CD4-positive, alpha-beta T cell treated with Interleukin-12 subunit alpha and Interleukin-12 subunit beta, for 1 hour (primary cell): ENCODE measurements around the gene SV2C.
"Not testable (repeated sequence)": the region's sequence is repeated elsewhere in the genome, so short reads cannot be mapped to it uniquely, and the experiment has no call there.

Source experiments
- DNase-seq: peaks from one replicate; pipeline ENCODE4 v3.0.0-alpha.2; 2020

The SV2C gene

GRCh38 chr5:76082772-76083554 is at the start of gene SV2C:
SV2C (plus strand) TSS chr5:76083383; CDS start chr5:76131751, 48,368 bp downstream.
- DNase-seq, result no peak

DNA sequence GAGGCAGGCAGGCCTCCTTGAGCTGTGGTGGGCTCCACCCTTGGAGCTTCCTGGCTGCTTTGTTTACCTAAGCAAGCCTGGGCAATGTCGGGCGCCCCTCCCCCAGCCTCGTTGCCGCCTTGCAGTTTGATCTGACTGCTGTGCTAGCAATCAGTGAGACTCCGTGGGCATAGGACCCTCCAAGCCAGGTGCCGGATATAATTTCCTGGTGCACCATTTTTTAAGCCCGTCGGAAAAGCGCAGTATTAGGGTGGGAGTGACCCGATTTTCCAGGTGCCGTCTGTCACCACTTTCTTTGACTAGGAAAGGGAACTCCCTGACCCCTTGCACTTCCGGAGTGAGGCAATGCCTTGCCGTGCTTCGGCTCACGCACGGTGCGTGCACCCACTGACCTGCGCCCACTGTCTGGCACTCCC is 45.4 kb upstream of the SV2C start:
- DNase-seq, result peak; percentile 12

GRCh38 chr5:76038212-76038611 is 45.0 kb upstream of the SV2C start:
- DNase-seq, result no peak

DNA sequence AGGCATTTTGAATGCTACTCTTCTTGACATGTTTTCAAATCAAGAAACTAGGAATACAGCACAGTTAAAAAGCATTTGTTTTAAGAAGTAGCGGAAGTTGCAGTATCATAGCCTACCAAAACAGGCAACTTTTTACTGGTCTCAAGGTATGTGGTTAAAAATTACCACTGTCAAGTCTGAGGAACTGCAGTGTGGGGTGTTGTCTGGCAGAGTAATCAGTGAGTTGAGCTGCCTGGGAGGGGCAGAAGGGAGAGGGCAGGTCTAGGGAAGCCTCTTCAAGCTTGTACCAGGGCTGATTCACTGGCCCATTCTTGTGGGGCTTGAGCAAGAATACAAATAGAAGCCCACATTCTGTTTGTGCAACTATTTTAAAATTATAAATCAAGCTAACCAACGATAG is 42.4 kb upstream of the SV2C start:
- no peak for DNase-seq

DNA sequence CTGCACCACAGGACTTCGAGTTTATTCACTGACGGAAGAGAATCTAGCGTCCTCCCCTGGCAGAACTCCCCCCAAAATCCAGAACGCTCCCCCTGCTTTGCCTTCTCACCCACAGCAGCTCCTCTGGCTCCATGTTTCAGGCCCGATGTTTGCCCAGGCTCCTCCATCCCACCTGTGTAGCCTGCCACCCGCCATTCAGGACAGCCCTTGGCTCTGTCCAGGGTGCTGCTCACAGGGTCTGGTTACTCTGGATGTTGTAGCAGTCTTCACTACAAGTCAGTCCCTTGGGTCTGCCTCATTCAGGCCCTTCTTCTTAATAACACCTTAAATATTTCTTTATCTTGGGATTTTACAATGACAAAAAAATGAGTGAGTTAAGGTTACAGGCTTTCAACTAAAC is 41.3 kb upstream of the SV2C start:
- DNase-seq, result no peak

DNA sequence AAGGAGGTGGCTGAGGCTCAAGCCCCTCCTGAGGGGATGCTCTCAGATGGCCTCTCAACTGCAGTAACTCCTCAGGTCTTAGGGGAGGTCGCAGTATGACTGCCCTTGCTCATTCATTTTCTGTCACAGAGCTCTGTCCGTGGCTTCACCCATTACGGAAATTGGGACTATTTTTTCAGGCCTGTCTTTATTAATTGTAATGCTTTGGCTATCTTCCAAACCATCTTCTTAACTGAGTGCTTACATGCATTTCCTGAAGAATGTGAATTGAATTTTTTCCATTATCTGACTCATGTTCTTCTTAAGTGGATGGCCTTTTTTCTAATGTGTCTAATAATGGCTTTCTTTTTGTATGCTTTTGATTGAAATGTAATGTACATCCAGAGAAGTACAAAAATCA is 36.4 kb upstream of the SV2C start:
- DNase-seq, result no peak

- DNase-seq, result no peak
Measured at GRCh38 chr5:76050134-76050533, 33.0 kb upstream of the SV2C start.

DNA sequence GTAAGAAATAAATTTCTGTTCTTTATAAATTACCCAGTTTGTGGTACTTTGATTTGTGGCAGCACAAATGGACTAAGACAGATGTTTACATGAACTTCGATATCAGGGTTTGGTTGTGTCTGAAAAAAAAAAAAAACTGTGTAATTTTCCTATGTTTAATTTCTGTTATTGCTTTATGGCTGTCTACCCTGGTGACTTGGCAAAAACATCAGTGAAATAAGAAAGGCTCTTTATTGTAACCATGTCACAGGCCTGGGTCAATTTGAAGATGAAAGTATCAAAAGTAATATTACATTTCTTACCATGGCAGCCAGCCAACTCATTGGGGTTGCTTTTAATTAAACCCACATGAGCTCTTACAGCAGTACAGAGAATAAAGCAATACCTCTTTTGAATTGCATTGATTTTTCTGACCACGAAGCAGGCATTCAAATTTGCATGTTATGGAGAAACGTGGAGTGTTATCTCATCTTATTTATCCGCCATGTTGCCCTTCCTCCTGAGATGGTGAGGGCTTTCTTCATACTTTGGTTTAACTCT is 20.6 kb upstream of the SV2C start:
- DNase-seq, result no peak

GRCh38 chr5:76065258-76065657 is 17.9 kb upstream of the SV2C start:
- DNase-seq, result no peak

DNA sequence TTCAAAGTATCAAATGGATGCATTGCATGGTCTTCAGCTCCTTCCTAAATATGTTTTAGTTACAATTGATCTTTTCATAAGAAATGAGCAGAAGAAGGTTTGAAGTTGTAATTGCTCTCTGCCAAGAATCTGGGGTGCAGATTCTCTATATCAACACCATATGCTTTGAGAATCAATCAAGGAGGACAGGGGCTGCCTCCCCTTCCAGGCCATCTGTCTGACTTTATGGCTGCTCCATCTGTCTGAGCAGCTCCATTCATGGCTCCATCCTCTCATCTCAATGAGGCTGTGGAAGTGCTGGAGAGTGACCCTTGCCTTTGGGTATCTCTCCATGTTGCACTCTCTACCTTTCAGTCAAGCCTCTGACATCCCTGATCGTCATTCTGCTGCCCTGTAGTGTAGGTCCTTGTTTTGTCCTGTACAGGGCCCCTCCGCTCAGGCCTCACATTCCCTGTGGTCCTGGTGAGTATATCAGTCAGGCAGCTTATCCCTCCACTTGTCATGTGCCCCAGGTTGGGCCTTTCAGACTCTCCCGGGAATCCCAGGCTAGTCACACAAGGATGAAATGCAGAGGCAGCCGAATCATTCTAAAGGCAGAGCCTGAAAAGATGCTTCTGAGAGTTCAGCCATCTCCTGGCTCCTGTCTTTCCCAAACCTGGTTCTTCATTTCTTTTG is 14.0 kb upstream of the SV2C start:
- no peak for DNase-seq

- DNase-seq, result peak; percentile 26
Measured at GRCh38 chr5:76074487-76075065, 8.6 kb upstream of the SV2C start.

DNA sequence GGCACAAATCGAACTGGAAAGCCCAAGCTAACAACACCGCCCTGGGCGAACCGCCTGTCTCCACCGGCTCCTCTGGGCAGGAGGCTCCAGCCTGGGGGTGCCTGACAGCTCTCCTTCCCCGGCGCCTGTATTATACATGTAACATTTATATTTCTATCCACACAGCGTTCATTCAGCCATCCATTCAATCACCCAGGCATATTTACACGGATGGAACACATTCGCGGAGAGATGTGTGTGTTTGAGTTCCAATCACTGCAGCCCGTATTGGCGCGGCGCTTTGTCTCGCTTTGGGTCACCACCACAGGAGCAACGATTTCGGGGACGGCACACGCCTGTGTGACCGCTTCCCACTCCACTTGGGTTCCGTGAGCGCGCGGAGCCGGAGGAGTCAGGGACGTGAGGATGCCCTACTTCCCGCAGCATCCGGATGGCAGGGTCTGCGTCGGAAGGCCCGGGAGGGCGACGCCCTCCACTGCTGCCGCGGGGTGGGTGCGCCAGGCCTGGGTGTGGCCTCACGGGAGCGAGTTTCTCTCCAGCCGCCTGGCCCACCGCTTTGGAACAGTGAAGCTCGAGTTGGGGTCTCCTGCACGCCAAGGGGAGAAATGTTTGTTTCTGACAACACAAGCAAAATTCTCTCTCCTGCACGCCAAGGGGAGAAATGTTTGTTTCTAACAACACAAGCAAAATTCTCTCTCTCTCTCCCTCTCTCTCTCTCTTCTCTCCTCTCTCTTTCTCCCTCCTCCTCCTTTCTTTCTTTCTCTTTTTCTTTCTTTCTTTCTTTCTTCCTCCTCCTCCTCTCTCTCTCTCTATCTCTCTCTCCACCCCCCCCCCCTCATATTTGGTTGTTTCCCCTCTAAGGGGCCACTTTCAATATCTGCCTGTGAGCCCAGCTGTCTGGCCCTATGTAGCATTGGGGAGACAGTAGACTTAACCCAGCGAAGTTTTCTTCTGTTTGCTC is 1.1 kb upstream of the SV2C start:
- no peak for DNase-seq

DNA sequence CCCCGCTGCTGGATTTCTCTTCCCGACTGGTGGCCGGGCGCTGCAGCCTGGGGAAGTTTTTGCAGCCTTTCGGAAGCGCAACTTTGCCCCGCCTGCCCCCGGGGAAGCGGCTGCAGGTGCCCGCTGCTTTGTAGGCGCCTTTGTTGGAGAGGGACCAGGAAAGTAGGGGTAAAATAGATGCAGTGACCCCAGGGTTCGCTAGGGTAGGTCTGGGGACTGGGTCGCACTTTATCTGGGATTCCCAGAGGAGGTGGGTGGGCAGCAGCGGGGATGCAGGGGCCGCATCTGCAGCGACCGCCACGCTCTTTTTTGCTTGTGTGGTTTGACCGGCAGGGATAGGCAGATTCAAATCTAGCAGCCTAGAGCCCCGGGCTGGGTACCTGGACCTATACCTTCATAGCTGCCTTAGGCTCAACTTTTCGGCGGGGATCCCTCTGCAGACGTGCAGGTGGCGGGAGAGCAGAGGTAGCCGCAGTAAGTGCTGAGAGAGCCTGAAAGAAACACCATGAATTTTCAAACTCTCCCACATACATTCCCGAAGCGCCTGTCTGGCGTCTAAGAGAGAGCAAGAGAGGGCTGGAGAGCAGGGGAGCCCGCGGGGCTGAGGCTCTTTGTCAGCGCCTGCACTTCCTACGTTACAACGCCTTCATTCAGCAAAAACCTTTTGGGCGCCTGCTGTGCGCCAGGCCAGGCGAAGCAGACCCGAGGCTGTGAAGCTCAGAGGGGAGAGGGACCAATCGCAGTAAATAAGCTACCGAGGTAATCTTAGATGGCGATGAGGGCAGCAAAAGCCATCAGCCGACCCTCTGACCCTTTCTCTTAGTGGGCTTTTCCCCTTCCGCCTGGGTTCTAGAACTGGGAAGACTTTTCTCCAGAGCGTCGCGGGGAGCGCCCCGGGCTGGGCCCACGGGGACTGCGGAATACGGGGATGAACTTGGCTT is 642 bp downstream of the SV2C start:
- no peak for DNase-seq

GRCh38 chr5:76084496-76085242 is 1.5 kb downstream of the SV2C start:
- DNase-seq, result no peak

- no peak for DNase-seq
Measured at GRCh38 chr5:76085243-76085579, 2.0 kb downstream of the SV2C start.

GRCh38 chr5:76086095-76086494 is 2.9 kb downstream of the SV2C start:
- DNase-seq, result no peak

GRCh38 chr5:76089156-76089555 is 6.0 kb downstream of the SV2C start:
- DNase-seq, result not testable (repeated sequence)

GRCh38 chr5:76091351-76091750 is 8.2 kb downstream of the SV2C start:
- DNase-seq, result no peak

GRCh38 chr5:76099286-76099702 is 16.1 kb downstream of the SV2C start:
- DNase-seq, result peak; percentile 53

- DNase-seq, result no peak
Measured at GRCh38 chr5:76099756-76100155, 16.6 kb downstream of the SV2C start.

- peak; percentile 9 for DNase-seq
Measured at GRCh38 chr5:76104027-76104426, 20.8 kb downstream of the SV2C start.
